GM19468 (cell line): ENCODE measurements around the gene GTF2IRD1.

Source experiments
- ATAC-seq: cut with Tn5 transposase; IDR thresholded peaks from one replicate; pipeline ENCODE4 v1.9.1; 2021; ENCODE audit warnings: mild to moderate bottlenecking, moderate library complexity, moderate number of reproducible peaks; ENCODE audit not compliant: unreplicated experiment; ENCODE audit errors: extremely low read depth

The GTF2IRD1 gene

DNA sequence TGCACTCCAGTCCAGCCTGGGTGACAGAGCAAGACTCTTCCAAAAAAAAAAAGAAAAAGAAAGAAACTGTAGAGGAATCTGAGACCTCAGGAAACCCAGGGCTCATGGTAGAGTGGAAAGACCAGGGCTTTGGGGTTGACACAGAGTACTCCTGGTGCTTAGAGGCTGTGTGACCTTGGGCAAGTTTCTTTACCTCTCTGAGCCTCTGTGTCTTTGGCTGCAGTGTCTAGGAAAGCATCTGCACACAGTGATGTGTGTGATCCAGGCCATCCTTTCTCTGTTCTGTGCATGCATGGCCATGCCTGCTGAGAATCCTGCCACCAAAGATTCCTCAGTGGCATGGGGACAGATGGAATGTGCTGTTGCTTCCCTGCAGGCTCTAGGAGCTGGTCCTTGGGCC, 132.1 kb downstream of the GTF2IRD1 start:
- no peak for ATAC-seq

DNA sequence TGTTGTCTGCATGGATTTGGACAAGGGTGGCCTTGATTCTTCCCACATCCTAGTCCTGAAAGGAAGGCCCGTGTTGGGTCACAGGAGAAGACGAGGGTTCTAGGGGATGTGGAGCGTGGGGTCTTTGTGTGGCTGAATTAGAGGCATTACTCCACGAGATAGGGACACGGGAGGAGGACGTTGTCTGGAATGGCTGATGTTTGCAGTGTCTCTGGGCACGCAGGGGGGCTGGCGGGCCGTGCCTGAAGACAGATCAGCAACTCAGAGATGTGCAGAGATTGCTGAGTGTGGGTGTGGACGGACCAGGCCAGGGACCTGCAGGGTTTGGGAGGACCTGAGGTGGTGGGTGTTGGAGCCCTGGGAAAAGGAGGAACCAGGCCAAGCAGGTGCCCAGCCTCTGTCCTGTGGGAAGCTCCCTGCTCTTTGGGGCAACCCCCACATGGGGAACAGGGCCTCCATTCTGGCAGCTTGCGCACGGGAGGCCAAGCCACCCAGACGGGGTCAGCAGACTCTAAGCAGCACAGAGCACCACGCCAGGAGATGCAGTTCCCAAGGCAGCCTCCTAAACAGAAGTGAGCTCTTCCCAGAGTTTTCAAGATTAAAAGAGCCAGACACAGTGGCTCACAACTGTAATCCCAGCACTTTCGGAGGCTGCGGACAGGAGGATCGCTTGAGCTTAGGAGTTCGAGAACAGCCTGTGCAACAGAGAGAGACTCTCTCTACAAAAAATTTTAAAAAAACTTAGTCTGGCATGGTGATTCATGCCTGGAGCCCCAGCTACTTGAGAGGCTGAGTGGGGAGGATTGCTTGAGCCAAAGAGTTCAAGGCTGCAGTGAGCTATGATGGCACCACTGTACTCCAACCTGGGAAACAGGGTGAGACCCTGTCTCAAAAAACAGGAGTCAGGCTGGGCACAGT, 132.8 kb downstream of the GTF2IRD1 start:
- ATAC-seq: no peak

DNA sequence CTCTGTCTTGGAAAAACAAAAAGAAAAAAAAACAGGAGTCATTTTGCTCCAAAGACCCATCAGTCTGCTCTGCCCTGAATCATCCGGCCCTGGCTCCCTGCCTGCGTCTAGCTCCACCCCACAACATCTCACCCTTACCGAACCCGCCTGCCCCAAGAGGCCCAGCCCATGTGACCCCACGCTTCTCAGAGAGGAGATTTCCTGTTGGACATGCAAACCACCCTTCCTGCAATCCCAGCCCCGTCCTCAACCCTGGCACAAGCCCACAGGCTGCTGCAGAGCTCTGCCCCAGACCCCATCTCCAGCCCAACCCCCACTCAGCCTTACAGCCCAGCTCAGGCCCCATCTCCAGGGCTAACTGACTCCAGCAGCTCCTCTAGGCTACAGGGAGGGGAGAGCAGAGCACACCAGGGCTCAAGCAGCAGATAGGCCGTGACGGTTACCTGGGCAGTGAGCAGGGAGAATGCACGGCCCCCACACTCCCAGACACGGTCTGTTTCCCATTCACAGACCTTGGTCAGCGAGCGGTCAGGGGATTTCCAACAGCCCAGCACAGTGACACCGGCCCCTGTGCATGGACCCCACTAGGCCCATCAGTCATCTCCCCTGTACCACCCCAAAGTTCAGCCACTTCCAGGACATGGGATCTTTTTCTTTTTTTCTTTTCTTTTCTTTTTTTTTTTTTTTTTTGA, 133.9 kb downstream of the GTF2IRD1 start:
- ATAC-seq: peak; percentile 55

DNA sequence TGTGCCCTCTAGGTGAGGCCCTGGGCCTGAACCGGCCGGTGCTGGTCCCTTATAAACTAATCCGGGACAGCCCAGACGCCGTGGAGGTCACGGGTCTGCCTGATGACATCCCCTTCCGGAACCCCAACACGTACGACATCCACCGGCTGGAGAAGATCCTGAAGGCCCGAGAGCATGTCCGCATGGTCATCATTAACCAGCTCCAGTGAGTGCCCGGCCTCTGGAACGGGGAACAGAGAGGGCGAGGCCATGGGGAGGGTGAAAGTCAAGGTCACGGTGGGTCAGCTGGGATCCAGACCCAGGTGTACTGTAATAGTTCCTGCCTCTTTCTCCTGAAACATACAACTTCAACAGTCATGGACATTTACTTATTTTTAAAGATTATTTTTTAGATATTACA, 137.1 kb downstream of the GTF2IRD1 start:
- ATAC-seq: no peak

DNA sequence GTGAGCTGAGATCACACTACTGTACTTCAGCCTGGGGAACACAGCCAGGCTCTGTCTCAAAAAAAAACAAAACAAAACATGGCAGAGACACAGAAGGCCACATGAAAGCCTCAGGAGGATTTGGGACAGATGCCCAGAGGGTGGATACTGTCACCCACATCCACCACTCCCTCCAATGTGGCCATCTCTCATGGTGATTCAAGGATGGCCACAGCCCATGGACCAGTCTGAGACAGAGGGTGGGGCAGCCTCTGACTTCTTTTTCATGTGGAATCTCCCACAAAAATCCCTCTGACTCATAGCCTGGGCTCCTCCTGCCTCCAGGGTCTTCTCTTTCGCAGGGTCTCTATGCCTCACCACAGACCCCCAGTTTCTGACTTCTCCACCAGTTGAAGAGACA, 144.9 kb downstream of the GTF2IRD1 start:
- no peak for ATAC-seq

DNA sequence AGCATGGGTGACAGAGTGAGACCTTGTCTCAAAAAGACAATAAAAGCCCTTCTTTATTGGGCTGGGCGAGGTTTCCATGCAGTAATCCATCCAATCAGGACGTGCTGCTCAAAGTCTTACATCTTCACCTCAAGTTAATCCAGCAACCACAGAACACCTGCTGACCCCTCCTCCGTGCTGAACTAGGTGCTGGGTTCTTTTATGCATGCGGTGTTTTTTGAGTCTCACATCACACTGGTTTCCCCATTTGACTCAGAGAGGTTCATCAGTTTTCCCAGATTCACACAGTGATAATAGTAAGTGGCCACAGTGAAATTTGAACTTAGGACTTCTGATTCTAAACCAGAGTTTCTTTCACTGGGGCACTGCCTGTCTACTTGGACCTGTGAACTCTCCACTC, 145.5 kb downstream of the GTF2IRD1 start:
- no peak for ATAC-seq

DNA sequence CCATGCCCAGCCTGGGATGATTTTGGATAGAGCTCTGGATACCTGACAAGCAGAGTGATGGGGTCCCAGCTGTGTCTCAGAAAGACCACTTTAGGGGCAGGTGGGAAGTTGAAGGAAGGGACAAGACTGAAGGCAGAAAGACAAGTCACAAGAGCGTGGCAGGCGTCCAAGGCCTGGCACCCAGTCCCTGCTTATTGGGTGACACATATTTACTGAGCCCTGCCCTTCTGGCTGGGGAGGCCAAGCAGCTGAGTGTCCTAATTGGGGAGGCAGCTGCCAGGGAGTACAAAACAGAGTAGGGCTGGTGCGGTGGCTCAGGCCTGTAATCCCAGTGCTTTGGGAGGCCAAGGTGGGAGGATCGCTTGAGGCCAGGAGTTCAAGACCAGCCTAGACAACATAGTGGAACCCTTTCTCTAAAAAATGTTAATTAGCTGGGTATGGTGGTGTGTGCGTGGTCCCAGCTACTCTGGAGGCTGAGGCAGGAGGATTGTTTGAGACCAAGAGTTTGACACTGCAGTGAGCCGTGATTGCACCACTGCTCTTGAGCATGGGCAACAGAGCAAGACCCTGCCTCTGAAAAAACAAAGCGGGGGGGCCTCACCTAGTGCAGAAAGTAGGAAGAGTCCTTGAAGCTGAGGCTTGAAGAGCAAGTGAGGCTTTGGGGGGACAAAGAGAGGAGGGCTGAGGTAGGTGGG, 150.8 kb downstream of the GTF2IRD1 start:
- no peak for ATAC-seq

DNA sequence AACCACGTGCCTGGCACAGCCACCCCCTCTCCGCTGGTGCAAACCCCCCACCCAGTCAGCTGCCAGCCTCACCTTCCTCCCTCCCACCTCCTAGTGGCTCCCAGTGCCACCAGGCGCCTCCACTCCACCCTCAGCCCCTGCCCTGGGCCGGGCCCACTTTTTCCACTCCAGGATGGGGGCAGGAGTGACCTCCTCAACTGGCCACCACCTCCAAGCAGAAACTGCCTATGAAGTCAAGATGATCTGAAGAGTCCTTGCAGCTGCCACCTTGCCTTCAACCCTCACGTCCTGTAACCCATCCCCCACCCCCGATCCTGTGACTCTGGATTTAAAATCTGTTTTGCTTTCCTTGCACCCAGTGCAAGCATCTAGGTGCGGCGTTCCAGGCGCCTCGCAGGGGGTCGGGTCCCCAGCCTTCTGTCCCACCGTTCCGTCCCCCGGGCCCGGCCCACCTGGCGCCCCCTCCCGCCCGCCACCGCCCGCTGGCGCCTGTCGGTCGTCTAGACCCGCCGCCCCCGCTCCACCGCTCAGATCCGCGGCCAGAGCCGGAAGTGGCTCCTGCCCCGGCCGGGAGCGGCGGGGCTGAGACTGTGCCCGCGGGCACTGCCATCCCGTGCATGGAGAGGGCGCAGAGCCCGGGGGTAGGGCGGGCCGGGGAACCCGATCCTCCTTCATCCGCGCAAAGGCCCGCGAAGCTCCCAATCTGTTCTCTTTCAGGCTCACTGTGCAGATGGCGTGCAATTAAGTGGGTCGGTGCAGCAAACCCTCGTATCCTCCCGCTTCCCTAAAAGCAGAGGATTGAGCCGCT, 152.6 kb downstream of the GTF2IRD1 start:
- ATAC-seq: no peak

DNA sequence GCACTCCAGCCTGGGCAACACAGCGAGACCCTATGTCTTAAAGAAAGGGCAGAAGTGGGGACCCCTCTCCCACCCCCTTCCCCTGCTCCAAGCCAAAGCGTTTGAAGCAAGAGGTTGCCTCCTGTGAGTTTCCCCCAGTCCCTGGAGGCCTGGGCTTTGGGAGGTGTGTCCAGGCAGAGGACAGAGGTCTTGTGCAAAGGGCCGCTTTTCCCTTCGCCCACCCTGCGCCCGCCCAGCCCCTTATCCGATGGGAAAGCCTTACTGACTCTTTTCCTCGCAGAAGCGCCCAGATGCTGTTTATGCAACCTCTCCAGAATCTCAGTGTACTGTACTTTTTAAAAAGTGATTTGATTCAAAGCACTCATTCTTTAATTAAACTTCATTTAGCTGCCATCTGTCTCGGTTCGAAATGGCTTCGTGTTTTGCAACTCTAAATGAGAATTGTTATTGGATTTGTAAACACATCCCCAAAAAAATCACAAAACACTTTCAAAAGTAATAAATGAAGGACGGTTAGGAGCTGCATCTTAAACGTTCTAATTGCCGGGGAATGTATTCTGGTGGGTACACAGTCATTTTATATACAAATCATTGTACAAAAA, 153.3 kb downstream of the GTF2IRD1 start:
- ATAC-seq: no peak

DNA sequence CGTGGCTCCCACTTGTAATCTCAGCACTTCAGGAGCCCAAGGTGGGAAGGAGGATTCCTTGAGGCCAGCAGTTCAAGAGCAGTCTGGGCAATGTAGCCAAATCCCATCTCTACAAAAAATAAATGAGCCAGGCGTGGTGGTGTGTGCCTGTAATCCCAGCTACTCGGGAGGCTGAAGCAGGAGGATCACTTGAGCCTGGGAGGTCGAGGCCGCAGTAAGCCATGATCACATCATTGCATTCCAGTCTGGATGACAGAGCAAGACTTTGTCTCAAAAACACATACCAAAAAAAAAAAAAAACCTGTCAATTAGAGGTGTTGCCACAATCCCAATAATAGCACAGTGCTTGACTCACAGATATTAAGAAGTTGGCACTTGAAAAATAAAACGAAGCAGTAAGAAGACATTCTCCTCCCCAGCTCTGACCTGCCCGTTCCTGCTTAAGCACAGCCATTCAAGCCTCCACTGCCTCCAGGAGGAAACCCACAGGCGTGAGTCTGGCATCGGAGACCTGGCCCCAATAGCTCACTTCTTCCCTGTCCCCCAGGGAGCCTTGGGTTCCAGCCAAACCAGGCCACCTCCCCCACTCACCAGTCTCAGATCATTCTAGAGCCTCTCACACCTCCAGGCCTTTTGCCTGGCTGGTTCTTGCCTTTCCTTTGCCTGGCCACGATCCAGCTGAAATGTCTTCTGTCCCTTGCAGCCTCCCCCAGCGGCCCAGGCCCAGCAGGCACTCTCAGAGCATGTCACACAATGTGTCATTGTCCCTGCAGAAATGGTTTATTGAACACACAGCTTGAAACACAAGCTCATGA, 158.5 kb downstream of the GTF2IRD1 start:
- ATAC-seq: no peak

DNA sequence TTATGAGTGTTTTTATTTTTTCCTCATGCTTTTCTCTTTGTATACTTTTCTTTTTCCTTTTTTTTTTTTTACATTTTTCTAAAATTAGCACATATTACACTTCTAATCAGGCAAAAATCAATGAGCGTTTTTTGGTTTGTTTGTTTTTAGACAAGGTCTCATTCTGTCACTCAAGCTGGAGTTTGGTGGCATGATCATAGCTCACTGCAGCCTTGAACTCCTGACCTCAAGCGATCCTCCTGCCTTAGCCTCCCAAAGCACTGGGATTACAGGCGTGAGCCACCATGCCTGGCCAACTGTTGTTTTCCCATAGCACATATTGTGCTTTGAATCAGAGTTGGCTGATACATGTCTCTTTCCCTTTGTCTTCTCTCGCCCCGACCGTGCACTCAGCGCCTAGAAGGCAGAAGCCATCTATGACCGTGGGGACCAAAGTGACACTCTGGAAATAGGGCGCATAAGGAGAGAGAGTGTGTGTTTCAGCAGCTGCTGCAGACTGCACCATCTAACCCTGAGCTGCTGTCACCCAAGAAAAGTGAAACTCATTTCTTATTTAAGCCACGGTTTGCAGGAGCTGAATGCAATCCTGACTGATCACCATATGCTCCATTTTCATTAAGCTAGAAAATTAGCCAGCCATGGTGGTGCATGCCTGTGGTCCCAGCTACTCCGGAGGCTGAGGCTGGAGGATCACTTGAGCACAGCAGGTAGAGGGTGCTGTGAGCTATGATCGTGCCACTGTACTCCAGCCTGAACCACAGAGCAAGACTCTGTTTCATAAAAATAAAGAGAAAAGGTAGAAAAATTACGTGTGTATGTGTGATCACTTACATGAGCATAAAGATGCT, 162.5 kb downstream of the GTF2IRD1 start:
- no peak for ATAC-seq

DNA sequence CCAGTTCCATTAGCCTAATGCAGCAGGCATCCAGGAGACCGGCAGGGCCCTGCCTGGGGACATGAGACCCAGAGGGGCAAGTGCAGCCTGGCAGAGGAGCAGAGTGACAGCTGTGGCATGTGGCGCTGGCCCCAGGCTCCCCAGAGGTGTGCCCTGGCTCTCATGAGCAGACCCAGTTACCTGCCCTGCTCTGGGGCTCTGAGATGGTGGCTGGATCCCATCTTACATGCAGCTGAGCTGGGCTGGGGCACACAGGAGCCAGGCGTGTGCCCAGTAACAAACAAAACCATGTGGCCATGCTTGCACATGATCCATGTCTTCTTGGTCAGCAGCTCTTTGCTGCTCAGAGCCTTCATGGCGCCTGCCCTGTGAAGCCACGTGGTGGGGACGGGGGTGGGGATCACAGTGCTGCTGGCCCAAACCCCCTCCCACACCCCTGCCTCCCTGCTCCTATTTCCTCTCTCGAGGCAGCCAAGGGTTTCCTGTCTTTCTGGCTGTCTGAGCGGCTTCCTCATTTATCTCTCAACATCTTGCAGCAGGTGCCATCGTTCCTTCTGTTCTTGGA, 163.6 kb downstream of the GTF2IRD1 start:
- ATAC-seq: no peak

DNA sequence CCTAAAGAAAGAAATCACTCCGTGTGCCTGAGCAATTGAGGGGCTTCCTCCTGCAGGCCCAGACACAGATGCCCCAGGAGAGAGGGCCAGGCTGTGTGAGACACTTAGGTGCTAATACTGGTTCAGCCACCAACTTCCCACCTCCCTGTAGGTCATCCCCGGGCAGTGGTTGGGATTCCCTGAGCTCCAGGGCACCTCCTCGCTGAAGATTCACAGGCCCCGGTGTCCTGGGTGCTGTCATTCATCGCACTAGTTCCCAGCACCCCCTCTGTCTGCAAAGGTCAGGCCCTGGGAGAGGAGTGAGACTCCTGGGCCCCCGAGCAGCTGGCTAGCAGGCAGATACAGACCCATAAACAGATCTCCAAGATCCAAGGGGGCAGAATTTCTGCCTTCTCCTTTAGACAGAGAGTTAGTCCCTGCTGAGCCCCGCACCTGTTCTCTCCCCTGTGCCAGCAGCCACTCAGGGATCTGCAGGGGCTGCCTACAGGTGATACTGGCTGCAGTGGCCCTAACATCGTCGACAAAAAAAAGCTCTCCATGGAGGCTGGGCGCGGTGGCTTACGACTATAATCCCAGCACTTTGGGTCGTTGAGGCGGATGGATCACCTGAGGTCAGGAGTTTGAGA, 165.6 kb downstream of the GTF2IRD1 start:
- ATAC-seq: no peak

DNA sequence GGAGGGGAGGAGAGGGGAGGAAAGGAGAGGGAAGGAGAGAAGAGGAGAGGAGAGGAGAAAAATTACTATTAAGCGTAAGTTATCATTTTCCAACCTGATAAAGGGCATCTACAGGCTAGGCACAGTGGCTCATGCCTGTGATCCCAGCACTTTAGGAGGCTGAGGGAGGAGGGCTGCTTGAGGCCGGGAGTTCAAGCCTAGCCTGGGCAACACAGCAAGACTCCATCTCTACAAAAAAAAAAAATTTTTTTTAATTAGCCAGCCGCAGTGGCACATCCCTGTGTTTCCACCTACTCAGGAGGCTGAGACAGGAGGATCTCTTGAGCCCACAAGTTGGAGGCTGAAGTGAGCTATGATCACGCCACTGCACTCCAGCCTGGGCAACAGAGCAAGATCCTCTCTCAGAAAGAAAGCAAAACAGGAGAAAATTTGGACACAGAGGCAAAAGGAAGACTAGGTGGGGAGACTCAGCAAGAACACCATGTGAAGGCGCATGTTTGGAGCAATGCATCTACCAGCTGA, 168.6 kb downstream of the GTF2IRD1 start:
- no peak for ATAC-seq

DNA sequence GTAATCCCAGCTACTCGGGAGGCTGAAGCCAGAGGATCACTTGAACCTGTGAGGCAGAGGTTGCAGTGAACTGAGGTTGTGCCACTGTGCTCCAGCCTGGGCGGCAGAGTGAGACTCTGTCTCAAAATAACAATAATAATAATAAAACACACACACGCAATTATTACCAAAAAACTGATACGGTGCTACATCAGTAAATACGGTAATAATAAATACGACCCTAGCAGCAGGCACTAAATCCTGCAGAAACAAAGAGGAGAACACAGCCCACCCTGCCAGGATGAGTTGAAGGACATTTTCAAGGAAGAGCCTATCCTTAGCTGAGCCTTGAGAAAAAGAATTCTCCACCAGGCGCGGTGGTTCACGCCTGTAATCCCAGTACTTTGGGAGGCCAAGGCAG, 169.4 kb downstream of the GTF2IRD1 start:
- ATAC-seq: no peak

DNA sequence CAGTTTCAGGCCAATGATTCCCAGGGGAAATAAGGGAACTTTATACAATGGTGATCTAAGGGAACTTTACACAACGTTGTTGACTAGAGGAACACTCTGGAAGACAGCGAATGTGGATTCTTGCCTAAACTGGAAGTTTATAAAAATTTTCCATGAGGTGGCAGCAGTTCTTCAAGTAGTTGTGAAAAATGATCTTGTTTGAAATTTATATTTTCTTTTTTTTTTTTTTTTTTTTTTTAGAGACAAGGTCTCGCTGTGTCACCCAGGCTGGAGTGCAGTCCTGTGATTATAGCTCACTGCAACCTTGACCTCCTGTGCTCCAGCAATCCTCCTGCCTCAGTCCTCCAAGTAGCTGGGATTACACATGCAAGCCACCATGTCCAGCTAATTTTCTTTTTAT, 171.7 kb downstream of the GTF2IRD1 start:
- ATAC-seq: no peak
